NCI-H1092 treated with DMSO at 0.1 percent for 48 hours (cell line): ENCODE results near the gene DDA1.

Source experiments
- DNase-seq: peaks from one replicate; lab custom pipeline; 2025; lab: John Stamatoyannopoulos, UW

DDA1 gene

GRCh38 chr19:17312189-17313113 lies 3.1 kb downstream of the DDA1 start:
- DNase-seq, result no peak

GRCh38 chr19:17314007-17314593 lies 4.7 kb downstream of the DDA1 start:
- no peak for DNase-seq

GRCh38 chr19:17318966-17319365 lies 9.6 kb downstream of the DDA1 start:
- no peak for DNase-seq

GRCh38 chr19:17319473-17320238 lies 10.3 kb downstream of the DDA1 start:
- no peak for DNase-seq

GRCh38 chr19:17320435-17320834 lies 11.1 kb downstream of the DDA1 start:
- no peak for DNase-seq

- DNase-seq, result no peak
These were observed 12.5 kb downstream of the DDA1 start for GRCh38 chr19:17321655-17322489.

GRCh38 chr19:17322854-17323253 lies 13.5 kb downstream of the DDA1 start:
- no peak for DNase-seq

GRCh38 chr19:17323300-17323963 lies 14.1 kb downstream of the DDA1 start:
- DNase-seq, result no peak

GRCh38 chr19:17323964-17324332 lies 14.6 kb downstream of the DDA1 start:
- no peak for DNase-seq

- DNase-seq, result no peak
These were observed 15.2 kb downstream of the DDA1 start for GRCh38 chr19:17324357-17325114.

- no peak for DNase-seq
These were observed 15.8 kb downstream of the DDA1 start for GRCh38 chr19:17325133-17325532.

- no peak for DNase-seq
These were observed 16.7 kb downstream of the DDA1 start for GRCh38 chr19:17325881-17326594.

GRCh38 chr19:17326595-17326966 lies 17.2 kb downstream of the DDA1 start:
- no peak for DNase-seq

- no peak for DNase-seq
These were observed 17.8 kb downstream of the DDA1 start for GRCh38 chr19:17327068-17327653.

GRCh38 chr19:17327654-17328516 lies 18.5 kb downstream of the DDA1 start:
- DNase-seq, result no peak

GRCh38 chr19:17328517-17329365 lies 19.4 kb downstream of the DDA1 start:
- DNase-seq, result no peak

- DNase-seq, result no peak
These were observed 20.3 kb downstream of the DDA1 start for GRCh38 chr19:17329366-17330261.
